A549 (cell line): ENCODE measurements around the gene SLC35F3. TPM values are rescaled to one million over a fixed set of nuclear protein-coding genes. Genes with fewer than 3 reads are reported as not detected.

Experiments
- ATAC-seq, 2 experiments: fragments of 200-7000 bp in 1 of 2; fragments of >200 bp in 1 of 2; cut with Nextera tagmentation in 1 of 2; cut with Tn5 transposase in 1 of 2; 3 replicates each; pipeline versions ENCODE4 v1.8.0 to v1.9.1; 2018 to 2020; ENCODE audit warnings: mild to moderate bottlenecking in 1 of 2, moderate library complexity in 1 of 2
- CTCF ChIA-PET: fragments of 300-600 bp; sonication (Branson Sonifier 250); formaldehyde crosslinking; extraction: SDS; loops from one replicate; lab custom pipeline; 2021; ENCODE audit warnings: antibody characterized with exemption, inconsistent platforms; lab: Yijun Ruan, JAX
- POLR2A ChIA-PET: fragments of 350-600 bp; formaldehyde crosslinking; extraction: SDS; loops from one replicate; lab custom pipeline; 2021; ENCODE audit warnings: antibody characterized with exemption, inconsistent platforms; lab: Yijun Ruan, JAX
- DNase-seq, 2 experiments: peaks; one replicate each; pipeline versions ENCODE4 v3.0.0 to v3.0.0-alpha.2; 2011 to 2016; ENCODE audit warnings: low read depth in 1 of 2, low spot score in 1 of 2
- FAIRE-seq: peaks from 2 replicates; lab custom pipeline; 2011; peaks lifted over from hg19 to GRCh38; lab: Jason Lieb, UNC
- H3K27ac ChIP-seq, 2 experiments: fragments of >200 bp; sonication (Bioruptor Twin); formaldehyde crosslinking; 3 replicates each; pipeline ENCODE4 v1.5.1; 2016 to 2017
- H3K4me1 ChIP-seq: fragments of >200 bp; sonication (Bioruptor Twin); formaldehyde crosslinking; 3 replicates; pipeline ENCODE4 v1.6.1; 2016
- H3K4me2 ChIP-seq: fragments of >200 bp; sonication (Bioruptor Twin); formaldehyde crosslinking; 3 replicates; pipeline ENCODE4 v1.6.1; 2016
- H3K4me3 ChIP-seq: fragments of >200 bp; sonication (Bioruptor Twin); formaldehyde crosslinking; 3 replicates; pipeline ENCODE4 v1.5.1; 2016
- H3K9me3 ChIP-seq: fragments of >200 bp; sonication (Bioruptor Twin); formaldehyde crosslinking; 3 replicates; pipeline ENCODE4 v1.6.1; 2016
- BHLHE40 ChIP-seq: IDR thresholded peaks from 2 replicates; pipeline ENCODE4 v1.6.1; 2012; ENCODE audit warnings: low read depth, low read length, inconsistent platforms
- CEBPB ChIP-seq, 2 experiments: fragments of >200 bp in 1 of 2; sonication (Bioruptor Twin) in 1 of 2; formaldehyde crosslinking in 1 of 2; IDR thresholded peaks; 2 replicates each; pipeline ENCODE4 v1.6.1; 2012 to 2016
- EHMT2 ChIP-seq: fragments of 200-600 bp; sonication (generic); IDR thresholded peaks from 2 replicates; pipeline ENCODE4 v1.6.1; 2016; ENCODE audit warnings: antibody characterized with exemption, low read depth, mild to moderate bottlenecking, moderate library complexity
- ESRRA ChIP-seq: fragments of 150-350 bp; IDR thresholded peaks from 2 replicates; pipeline ENCODE4 v1.6.1; 2014; ENCODE audit warnings: mild to moderate bottlenecking, low read length, borderline replicate concordance
- HOXA7 ChIP-seq: fragments of 250-450 bp; sonication (Bioruptor Pico); IDR thresholded peaks from 2 replicates; pipeline ENCODE4 v1.5.0; 2020; ENCODE audit warnings: mild to moderate bottlenecking, moderate library complexity
- HOXB13 ChIP-seq: fragments of 250-450 bp; sonication (Bioruptor Pico); IDR thresholded peaks from 2 replicates; pipeline ENCODE4 v1.5.0; 2020; ENCODE audit warnings: low read depth, mild to moderate bottlenecking, moderate library complexity
- HOXB5 ChIP-seq: fragments of 250-450 bp; sonication (Bioruptor Pico); IDR thresholded peaks from 2 replicates; pipeline ENCODE4 v1.5.0; 2020; ENCODE audit warnings: mild to moderate bottlenecking, moderate library complexity
- JUNB ChIP-seq: fragments of >200 bp; sonication (Bioruptor Twin); formaldehyde crosslinking; IDR thresholded peaks from 2 replicates; pipeline ENCODE4 v1.6.1; 2016
- KDM1A ChIP-seq: fragments of 200-600 bp; sonication (generic); IDR thresholded peaks from 2 replicates; pipeline ENCODE4 v1.6.1; 2016; ENCODE audit warnings: low read depth, mild to moderate bottlenecking
- RARB ChIP-seq: fragments of 250-450 bp; sonication (Bioruptor Pico); IDR thresholded peaks from 2 replicates; pipeline ENCODE4 v1.8.0; 2021; ENCODE audit warnings: mild to moderate bottlenecking, moderate library complexity
- RNF2 ChIP-seq: fragments of 200-600 bp; sonication (generic); IDR thresholded peaks from 2 replicates; pipeline ENCODE4 v1.6.1; 2016; ENCODE audit warnings: low read depth, mild to moderate bottlenecking, antibody characterized with exemption, moderate library complexity, borderline replicate concordance
- SMC3 ChIP-seq: fragments of >200 bp; sonication (Bioruptor Twin); formaldehyde crosslinking; IDR thresholded peaks from 3 replicates; pipeline ENCODE4 v1.6.1; 2018; ENCODE audit warnings: inconsistent platforms
- ZFP36 ChIP-seq: fragments of 450-650 bp; IDR thresholded peaks from 2 replicates; pipeline ENCODE4 v1.6.1; 2014; ENCODE audit warnings: borderline replicate concordance; ENCODE audit not compliant: partially characterized antibody
- WGBS: methylation state at CpG from one replicate; pipeline ENCODE4 v1.1.6; 2017; ENCODE audit errors: missing lambda C conversion rate; 5-methylcytosine and 5-hydroxymethylcytosine counted together
- polyA plus RNA-seq, 4 experiments: library from polyadenylated mRNA; depleted of rRNA in 3 of 4; stranded (reverse); fragments of >200 nt; fragmentation: RNase III in 1 of 4; extraction: RNeasy Plus Mini Kit Qiagen cat#74134 plus additional on column Dnase treatment in 1 of 4; gene quantifications; 2 replicates in 3 of 4; 3 replicates in 1 of 4; pipeline ENCODE4 v1.2.3, GENCODE V29; 2011 to 2017
- TF ChIP-seq, protein P1 (sequence below): fragments of 450-650 bp; IDR thresholded peaks from 2 replicates; pipeline ENCODE4 v1.6.1; 2014; ENCODE audit warnings: antibody characterized with exemption
- TF ChIP-seq, protein P2 (sequence below): IDR thresholded peaks from 2 replicates; pipeline ENCODE4 v1.6.1; 2012
- TF ChIP-seq, protein P3 (sequence below): fragments of >200 bp; sonication (Bioruptor Twin); formaldehyde crosslinking; IDR thresholded peaks from 3 replicates; pipeline ENCODE4 v1.5.1; 2016
- TF ChIP-seq, protein P4 (sequence below): fragments of 200-600 bp; sonication (generic); IDR thresholded peaks from 2 replicates; pipeline ENCODE4 v1.6.1; 2016; ENCODE audit warnings: antibody characterized with exemption, mild to moderate bottlenecking, moderate library complexity
- TF ChIP-seq, protein P5 (sequence below): fragments of 250-450 bp; sonication (Bioruptor Pico); IDR thresholded peaks from 2 replicates; pipeline ENCODE4 v1.5.0; 2020; ENCODE audit warnings: low read depth, mild to moderate bottlenecking, moderate library complexity

Gene SLC35F3
- polyA plus RNA-seq, 2 of the 4 experiments (the other 2 are of a cell fraction): 5.5 to 7.8 TPM

DNA sequence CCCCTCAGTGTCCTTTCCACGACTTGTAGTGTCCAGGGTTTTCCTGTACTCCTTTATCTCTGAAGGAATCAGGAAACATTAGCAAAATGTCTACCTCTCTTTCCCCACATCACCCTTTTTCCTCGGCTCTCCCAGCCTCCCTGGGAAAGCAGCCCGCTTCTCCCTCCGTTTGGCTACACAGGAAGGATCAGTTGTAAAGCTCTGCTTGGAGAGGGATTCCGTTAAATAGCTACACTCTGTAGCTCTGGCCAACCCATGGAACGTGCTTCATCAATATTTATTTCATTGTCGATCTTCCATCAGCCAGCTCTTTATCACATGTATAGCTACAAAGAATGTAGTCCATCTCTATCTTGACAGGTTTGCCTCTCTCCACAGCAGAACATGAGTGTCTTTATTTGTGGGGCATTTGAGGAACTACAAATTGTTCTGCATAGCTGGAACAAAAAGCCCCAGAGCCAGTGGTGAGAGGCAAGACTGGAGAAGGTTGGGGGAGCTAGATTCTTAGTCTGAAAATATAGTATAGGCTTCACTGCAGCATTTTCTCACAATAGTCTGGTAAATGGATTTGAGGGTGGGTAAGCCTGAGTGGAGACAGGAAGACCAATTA, 191.8 kb downstream of the SLC35F3 start:
- Histone ChIP-seq H3K4me3 (no peak overlapping the region), H3K4me2 (no peak overlapping the region), H3K27ac (no peak overlapping the region), H3K4me1 (0 out of 3 replicates have a peak, but pooled peaks cover 3% of the 10 kb centered on the region), H3K9me3 (no peaks in the 10 kb centered on the region)
- ATAC-seq: no peak
- CTCF ChIA-PET: interaction anchor here (1.0 kb wide), 1 partner anchor 17 kb away, joined by 3 read pairs; no protein-coding TSS in a partner anchor
- POLR2A ChIA-PET: no interaction called here
- DNase-seq: no peak
- WGBS: 80% methylated on average over 7 of the region's 7 CpGs
- FAIRE-seq: no peak
- TF ChIP-seq HOXB5 (CRISPR knock-in tag) (no peak), KDM1A (no peak), EHMT2 (no peak), HOXA7 (CRISPR knock-in tag) (no peak), ESRRA (no peak), RARB (CRISPR knock-in tag) (no peak)
- TF ChIP-seq, protein P1, sequence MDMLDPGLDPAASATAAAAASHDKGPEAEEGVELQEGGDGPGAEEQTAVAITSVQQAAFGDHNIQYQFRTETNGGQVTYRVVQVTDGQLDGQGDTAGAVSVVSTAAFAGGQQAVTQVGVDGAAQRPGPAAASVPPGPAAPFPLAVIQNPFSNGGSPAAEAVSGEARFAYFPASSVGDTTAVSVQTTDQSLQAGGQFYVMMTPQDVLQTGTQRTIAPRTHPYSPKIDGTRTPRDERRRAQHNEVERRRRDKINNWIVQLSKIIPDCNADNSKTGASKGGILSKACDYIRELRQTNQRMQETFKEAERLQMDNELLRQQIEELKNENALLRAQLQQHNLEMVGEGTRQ: no peak

DNA sequence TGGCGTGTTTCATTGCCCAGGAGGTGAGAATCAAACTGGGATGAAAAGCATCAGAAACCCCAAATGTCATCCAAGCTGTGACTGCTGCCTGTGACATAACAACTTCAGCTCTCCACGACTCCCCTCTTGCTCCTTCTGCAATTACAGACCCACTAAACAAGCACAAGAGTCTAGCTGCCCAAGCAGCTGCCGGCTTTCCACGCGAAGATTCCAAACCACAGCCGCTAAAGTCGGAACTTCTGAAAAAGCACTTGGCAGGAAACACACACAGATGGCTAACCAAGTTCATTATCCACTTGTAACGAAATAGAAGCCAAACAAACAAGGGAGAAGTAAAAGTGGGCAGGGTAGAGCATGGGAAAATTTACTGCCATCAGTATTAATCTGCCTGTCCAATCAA, 198.1 kb downstream of the SLC35F3 start:
- Histone ChIP-seq H3K27ac (no peak overlapping the region), H3K4me3 (no peak overlapping the region), H3K4me1 (peaks cover 8% of the 10 kb centered on the region; the same call in 2 of the 3 replicates), H3K9me3 (no peaks in the 10 kb centered on the region), H3K4me2 (no peak overlapping the region)
- ATAC-seq (no peak), DNase-seq (no peak), FAIRE-seq (no peak)
- 84% methylated on average over 8 of the region's 8 CpGs for WGBS
- POLR2A ChIA-PET: no interaction called here
- CTCF ChIA-PET: interaction anchor here (1.4 to 2.0 kb wide), 2 partner anchors 12 to 199 kb away, joined by 4 read pairs; no protein-coding TSS in a partner anchor
- TF ChIP-seq, protein P2, sequence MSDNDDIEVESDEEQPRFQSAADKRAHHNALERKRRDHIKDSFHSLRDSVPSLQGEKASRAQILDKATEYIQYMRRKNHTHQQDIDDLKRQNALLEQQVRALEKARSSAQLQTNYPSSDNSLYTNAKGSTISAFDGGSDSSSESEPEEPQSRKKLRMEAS: no peak
- TF ChIP-seq, protein P3, sequence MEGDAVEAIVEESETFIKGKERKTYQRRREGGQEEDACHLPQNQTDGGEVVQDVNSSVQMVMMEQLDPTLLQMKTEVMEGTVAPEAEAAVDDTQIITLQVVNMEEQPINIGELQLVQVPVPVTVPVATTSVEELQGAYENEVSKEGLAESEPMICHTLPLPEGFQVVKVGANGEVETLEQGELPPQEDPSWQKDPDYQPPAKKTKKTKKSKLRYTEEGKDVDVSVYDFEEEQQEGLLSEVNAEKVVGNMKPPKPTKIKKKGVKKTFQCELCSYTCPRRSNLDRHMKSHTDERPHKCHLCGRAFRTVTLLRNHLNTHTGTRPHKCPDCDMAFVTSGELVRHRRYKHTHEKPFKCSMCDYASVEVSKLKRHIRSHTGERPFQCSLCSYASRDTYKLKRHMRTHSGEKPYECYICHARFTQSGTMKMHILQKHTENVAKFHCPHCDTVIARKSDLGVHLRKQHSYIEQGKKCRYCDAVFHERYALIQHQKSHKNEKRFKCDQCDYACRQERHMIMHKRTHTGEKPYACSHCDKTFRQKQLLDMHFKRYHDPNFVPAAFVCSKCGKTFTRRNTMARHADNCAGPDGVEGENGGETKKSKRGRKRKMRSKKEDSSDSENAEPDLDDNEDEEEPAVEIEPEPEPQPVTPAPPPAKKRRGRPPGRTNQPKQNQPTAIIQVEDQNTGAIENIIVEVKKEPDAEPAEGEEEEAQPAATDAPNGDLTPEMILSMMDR: no peak
- TF ChIP-seq HOXB13 (CRISPR knock-in tag) (no peak), BHLHE40 (no peak), CEBPB (IDR thresholded peaks at IDR 0.05) (no peak), SMC3 (no peak), ZFP36 (no peak), RNF2 (no peak), JUNB (no peak)
- TF ChIP-seq, protein P4, sequence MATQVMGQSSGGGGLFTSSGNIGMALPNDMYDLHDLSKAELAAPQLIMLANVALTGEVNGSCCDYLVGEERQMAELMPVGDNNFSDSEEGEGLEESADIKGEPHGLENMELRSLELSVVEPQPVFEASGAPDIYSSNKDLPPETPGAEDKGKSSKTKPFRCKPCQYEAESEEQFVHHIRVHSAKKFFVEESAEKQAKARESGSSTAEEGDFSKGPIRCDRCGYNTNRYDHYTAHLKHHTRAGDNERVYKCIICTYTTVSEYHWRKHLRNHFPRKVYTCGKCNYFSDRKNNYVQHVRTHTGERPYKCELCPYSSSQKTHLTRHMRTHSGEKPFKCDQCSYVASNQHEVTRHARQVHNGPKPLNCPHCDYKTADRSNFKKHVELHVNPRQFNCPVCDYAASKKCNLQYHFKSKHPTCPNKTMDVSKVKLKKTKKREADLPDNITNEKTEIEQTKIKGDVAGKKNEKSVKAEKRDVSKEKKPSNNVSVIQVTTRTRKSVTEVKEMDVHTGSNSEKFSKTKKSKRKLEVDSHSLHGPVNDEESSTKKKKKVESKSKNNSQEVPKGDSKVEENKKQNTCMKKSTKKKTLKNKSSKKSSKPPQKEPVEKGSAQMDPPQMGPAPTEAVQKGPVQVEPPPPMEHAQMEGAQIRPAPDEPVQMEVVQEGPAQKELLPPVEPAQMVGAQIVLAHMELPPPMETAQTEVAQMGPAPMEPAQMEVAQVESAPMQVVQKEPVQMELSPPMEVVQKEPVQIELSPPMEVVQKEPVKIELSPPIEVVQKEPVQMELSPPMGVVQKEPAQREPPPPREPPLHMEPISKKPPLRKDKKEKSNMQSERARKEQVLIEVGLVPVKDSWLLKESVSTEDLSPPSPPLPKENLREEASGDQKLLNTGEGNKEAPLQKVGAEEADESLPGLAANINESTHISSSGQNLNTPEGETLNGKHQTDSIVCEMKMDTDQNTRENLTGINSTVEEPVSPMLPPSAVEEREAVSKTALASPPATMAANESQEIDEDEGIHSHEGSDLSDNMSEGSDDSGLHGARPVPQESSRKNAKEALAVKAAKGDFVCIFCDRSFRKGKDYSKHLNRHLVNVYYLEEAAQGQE: no peak
- TF ChIP-seq, protein P5, sequence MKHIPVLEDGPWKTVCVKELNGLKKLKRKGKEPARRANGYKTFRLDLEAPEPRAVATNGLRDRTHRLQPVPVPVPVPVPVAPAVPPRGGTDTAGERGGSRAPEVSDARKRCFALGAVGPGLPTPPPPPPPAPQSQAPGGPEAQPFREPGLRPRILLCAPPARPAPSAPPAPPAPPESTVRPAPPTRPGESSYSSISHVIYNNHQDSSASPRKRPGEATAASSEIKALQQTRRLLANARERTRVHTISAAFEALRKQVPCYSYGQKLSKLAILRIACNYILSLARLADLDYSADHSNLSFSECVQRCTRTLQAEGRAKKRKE (CRISPR knock-in tag): no peak
